ENCODE results near the gene RAB11FIP4. TPM values are rescaled to one million over a fixed set of nuclear protein-coding genes. Genes with fewer than 3 reads are reported as not detected.

The RAB11FIP4 gene
- polyA plus RNA-seq, 1 of the 3 experiments (the other 2 are of a cell fraction): 9.4 TPM

DNA sequence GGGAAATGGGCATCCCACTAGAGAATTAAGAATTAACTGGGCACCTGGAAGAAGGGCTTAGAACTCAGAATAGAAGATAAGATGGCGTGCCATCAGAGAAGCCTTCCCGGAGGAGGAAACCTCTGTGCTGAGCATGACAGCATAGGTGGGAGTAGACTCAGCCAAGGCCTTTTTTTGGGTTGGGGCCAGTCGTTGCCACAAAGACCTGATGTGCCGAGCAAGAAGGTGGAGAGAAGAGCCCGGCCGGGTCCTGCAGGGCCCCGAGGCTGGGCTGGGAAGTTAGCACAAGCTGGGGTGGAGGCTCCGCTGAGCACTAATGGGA lies 1.1 kb upstream of the RAB11FIP4 start:
- Histone ChIP-seq H3K9me2 (no peaks in the 10 kb centered on the region), H3K36me3 (replicated peaks in 1 of 2; ENCODE audit: control insufficient read depth in 1 of 2, insufficient read depth in 2 of 2, low read length in 1 of 2) (no peaks in the 10 kb centered on the region), H3K9ac (no peak overlapping the region), H3K9me3 (no peaks in the 10 kb centered on the region), H3K4me1 (ENCODE audit: control insufficient read depth in 1 of 2, insufficient read depth in 2 of 2, low read depth in 1 of 2, low read length in 1 of 2) (peaks cover 0 to 32% of the 10 kb centered on the region in 2 experiments; a peak in 2 of 4 replicates), H4K20me1 (ENCODE audit: insufficient read depth) (no peaks in the 10 kb centered on the region), H3K4me2 (no peak overlapping the region), H3K27ac (ENCODE audit: low read depth in 2 of 2, low read length in 1 of 2) (no peak overlapping the region), H3K27me3 (ENCODE audit: insufficient read depth) (no peaks in the 10 kb centered on the region), H3F3A (replicated peaks; ENCODE audit: insufficient read depth) (peaks cover 10% of the 10 kb centered on the region), H2AFZ (ENCODE audit: low read depth) (no peak overlapping the region), H3K79me2 (ENCODE audit: insufficient read depth) (no peaks in the 10 kb centered on the region), H3K4me3 (ENCODE audit: low read depth in 2 of 2, low read length in 1 of 2) (no peak overlapping the region; a peak in 1 of 4 replicates)
- ChIA-PET CTCF (interaction anchor here (0.7 to 6.7 kb wide), 19 partner anchors 16 to 451 kb away, joined by 3 to 127 read pairs (median 8); no protein-coding TSS in a partner anchor), POLR2A (no interaction called here)
- no peak for DNase-seq
- TF ChIP-seq TAF1 (IDR thresholded peaks at IDR 0.05; ENCODE audit: borderline replicate concordance, low read depth, low read length): no peak
- TF ChIP-seq, protein P1, sequence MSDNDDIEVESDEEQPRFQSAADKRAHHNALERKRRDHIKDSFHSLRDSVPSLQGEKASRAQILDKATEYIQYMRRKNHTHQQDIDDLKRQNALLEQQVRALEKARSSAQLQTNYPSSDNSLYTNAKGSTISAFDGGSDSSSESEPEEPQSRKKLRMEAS (IDR thresholded peaks at IDR 0.05; ENCODE audit: low read depth): no peak
- TF ChIP-seq TCF12 (IDR thresholded peaks at IDR 0.05): no peak
- no peak for TF ChIP-seq EZH2phosphoT487 (IDR thresholded peaks at IDR 0.05; ENCODE audit: borderline replicate concordance, low read depth)
- TF ChIP-seq, protein P2, sequence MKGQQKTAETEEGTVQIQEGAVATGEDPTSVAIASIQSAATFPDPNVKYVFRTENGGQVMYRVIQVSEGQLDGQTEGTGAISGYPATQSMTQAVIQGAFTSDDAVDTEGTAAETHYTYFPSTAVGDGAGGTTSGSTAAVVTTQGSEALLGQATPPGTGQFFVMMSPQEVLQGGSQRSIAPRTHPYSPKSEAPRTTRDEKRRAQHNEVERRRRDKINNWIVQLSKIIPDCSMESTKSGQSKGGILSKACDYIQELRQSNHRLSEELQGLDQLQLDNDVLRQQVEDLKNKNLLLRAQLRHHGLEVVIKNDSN (IDR thresholded peaks at IDR 0.05; ENCODE audit: borderline replicate concordance, low read depth): no peak
- TF ChIP-seq MEF2A (IDR thresholded peaks at IDR 0.05; ENCODE audit: borderline replicate concordance, low read depth): no peak
- TF ChIP-seq POLR2AphosphoS5 (IDR thresholded peaks at IDR 0.05; ENCODE audit: low read depth, low read length): no peak
- TF ChIP-seq JUND (IDR thresholded peaks at IDR 0.05): no peak
- no peak for TF ChIP-seq RAD21 (IDR thresholded peaks at IDR 0.05; ENCODE audit: low read length)
- no peak for TF ChIP-seq TEAD4 (IDR thresholded peaks at IDR 0.05; ENCODE audit: borderline replicate concordance, insufficient read depth)
- TF ChIP-seq FOXJ3 (CRISPR knock-in tag; IDR thresholded peaks at IDR 0.05): no peak
- TF ChIP-seq YY1 (IDR thresholded peaks at IDR 0.05; ENCODE audit: low read depth): no peak
- WGBS (ENCODE audit: low lambda C conversion rate): 93% methylated on average over 8 of the region's 8 CpGs

GRCh38 chr17:31390748-31391495 lies 553 bp upstream of the RAB11FIP4 start:
- peaks cover 10% of the 10 kb centered on the region for H3F3A ChIP-seq (replicated peaks; ENCODE audit: insufficient read depth)
- peaks cover 0 to 32% of the 10 kb centered on the region in 2 experiments; a peak in 2 of 4 replicates for H3K4me1 ChIP-seq (ENCODE audit: control insufficient read depth in 1 of 2, insufficient read depth in 2 of 2, low read depth in 1 of 2, low read length in 1 of 2)
- TF ChIP-seq FOXM1 (IDR thresholded peaks at IDR 0.05; ENCODE audit: low read depth): no peak
- TF ChIP-seq YY1 (IDR thresholded peaks at IDR 0.05; ENCODE audit: low read depth): no peak
- TF ChIP-seq, protein P3, sequence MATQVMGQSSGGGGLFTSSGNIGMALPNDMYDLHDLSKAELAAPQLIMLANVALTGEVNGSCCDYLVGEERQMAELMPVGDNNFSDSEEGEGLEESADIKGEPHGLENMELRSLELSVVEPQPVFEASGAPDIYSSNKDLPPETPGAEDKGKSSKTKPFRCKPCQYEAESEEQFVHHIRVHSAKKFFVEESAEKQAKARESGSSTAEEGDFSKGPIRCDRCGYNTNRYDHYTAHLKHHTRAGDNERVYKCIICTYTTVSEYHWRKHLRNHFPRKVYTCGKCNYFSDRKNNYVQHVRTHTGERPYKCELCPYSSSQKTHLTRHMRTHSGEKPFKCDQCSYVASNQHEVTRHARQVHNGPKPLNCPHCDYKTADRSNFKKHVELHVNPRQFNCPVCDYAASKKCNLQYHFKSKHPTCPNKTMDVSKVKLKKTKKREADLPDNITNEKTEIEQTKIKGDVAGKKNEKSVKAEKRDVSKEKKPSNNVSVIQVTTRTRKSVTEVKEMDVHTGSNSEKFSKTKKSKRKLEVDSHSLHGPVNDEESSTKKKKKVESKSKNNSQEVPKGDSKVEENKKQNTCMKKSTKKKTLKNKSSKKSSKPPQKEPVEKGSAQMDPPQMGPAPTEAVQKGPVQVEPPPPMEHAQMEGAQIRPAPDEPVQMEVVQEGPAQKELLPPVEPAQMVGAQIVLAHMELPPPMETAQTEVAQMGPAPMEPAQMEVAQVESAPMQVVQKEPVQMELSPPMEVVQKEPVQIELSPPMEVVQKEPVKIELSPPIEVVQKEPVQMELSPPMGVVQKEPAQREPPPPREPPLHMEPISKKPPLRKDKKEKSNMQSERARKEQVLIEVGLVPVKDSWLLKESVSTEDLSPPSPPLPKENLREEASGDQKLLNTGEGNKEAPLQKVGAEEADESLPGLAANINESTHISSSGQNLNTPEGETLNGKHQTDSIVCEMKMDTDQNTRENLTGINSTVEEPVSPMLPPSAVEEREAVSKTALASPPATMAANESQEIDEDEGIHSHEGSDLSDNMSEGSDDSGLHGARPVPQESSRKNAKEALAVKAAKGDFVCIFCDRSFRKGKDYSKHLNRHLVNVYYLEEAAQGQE (IDR thresholded peaks at IDR 0.05; ENCODE audit: low read depth, low read length): no peak
- TF ChIP-seq SMC3 (IDR thresholded peaks at IDR 0.05; ENCODE audit: low read depth, low read length): no peak
- no peak for TF ChIP-seq MEF2A (IDR thresholded peaks at IDR 0.05; ENCODE audit: borderline replicate concordance, low read depth)
- no peak for TF ChIP-seq CHD2 (IDR thresholded peaks at IDR 0.05; ENCODE audit: low read length, partially characterized antibody)
- no peak for TF ChIP-seq EZH2phosphoT487 (IDR thresholded peaks at IDR 0.05; ENCODE audit: borderline replicate concordance, low read depth)
- no peaks in the 10 kb centered on the region for H3K36me3 ChIP-seq (replicated peaks in 1 of 2; ENCODE audit: control insufficient read depth in 1 of 2, insufficient read depth in 2 of 2, low read length in 1 of 2)
- H3K4me2 ChIP-seq: peak overlapping the region; percentile 59; the same call in 1 of the 2 replicates
- H4K20me1 ChIP-seq (ENCODE audit: insufficient read depth): no peaks in the 10 kb centered on the region
- POLR2A ChIA-PET: no interaction called here
- 74% methylated on average over 24 of the region's 56 CpGs for WGBS (ENCODE audit: low lambda C conversion rate)
- H3K4me3 ChIP-seq (ENCODE audit: low read depth in 2 of 2, low read length in 1 of 2): peak overlapping the region in 1 of 2 experiments; percentile 47; a peak in 2 of 4 replicates
- CTCF ChIA-PET: interaction anchor here (0.7 to 6.7 kb wide), 13 partner anchors 16 to 159 kb away, joined by 3 to 127 read pairs (median 6); no protein-coding TSS in a partner anchor
- no peak for DNase-seq
- H3K9me2 ChIP-seq: no peaks in the 10 kb centered on the region
- no peak overlapping the region for H3K9ac ChIP-seq
- H3K79me2 ChIP-seq (ENCODE audit: insufficient read depth): no peaks in the 10 kb centered on the region
- H2AFZ ChIP-seq (ENCODE audit: low read depth): no peak overlapping the region
- no peaks in the 10 kb centered on the region for H3K9me3 ChIP-seq
- no peaks in the 10 kb centered on the region for H3K27me3 ChIP-seq (ENCODE audit: insufficient read depth)
- peak overlapping the region in 1 of 2 experiments; percentile 64; a peak in 1 of 4 replicates for H3K27ac ChIP-seq (ENCODE audit: low read depth in 2 of 2, low read length in 1 of 2)
